ENCODE results near the gene KRTAP4-9.
"Not testable (repeated sequence)": the region's sequence is repeated elsewhere in the genome, so short reads cannot be mapped to it uniquely, and the experiment has no call there.

Gene KRTAP4-9

DNA sequence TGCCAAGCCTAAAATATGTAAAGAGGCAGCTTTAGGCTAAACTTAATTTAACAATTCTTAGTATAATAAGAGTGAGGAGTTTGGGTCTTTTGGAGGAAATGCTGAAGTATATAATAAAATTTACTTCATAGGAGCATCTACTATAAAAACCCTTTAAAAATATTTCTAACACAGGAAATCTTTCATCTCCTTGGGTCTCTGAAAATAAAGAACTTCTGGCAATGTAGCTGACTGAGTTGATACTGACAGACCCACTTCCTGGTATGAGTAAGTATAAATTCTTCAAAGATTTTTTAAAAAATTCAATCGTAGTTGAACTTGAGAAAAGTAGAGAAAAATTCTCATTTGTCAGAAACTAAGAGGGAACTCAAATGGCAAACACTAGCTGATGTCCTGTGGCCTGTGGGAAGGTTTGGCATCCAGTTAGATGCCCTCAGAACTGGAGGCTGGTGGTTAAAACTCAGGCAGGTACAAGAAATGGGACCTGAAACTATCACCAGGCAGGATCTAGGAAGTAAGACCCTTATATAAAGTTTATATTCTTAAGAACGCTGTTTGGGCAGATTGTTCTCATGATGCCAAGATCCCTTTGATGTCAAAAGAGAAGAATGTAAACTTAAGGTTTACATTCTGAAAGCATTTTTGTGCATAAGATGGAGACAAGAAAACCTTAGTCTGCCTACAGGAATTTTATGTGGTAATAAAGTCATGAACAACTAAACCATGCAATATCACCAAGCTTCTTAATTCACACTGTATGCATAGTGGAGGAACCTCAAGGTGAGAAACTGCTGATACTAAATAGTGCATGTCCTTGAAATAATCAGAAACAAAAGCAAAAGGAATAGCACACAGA is 28.9 kb downstream of the KRTAP4-9 start:
- DNase-seq = no peak

DNA sequence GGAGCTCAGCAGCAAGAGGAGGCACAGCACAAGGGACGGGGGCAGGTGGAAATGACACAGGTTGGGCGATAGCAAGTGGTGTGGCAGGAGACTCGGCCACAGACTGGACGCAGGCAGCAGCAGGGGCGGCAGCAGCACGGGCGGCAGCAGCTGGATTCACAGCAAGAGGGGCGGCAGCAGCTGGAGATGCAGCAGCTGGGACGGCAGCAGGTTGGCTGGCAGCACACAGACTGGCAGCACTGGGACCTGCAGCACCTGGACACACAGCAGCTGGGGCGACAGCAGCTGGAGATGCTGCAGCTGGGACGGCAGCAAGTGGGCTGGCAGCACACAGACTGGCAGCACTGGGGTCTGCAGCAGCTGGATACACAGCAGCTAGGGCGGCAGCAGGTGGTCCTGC is 34.7 kb downstream of the KRTAP4-9 start:
- DNase-seq = not testable (repeated sequence)

DNA sequence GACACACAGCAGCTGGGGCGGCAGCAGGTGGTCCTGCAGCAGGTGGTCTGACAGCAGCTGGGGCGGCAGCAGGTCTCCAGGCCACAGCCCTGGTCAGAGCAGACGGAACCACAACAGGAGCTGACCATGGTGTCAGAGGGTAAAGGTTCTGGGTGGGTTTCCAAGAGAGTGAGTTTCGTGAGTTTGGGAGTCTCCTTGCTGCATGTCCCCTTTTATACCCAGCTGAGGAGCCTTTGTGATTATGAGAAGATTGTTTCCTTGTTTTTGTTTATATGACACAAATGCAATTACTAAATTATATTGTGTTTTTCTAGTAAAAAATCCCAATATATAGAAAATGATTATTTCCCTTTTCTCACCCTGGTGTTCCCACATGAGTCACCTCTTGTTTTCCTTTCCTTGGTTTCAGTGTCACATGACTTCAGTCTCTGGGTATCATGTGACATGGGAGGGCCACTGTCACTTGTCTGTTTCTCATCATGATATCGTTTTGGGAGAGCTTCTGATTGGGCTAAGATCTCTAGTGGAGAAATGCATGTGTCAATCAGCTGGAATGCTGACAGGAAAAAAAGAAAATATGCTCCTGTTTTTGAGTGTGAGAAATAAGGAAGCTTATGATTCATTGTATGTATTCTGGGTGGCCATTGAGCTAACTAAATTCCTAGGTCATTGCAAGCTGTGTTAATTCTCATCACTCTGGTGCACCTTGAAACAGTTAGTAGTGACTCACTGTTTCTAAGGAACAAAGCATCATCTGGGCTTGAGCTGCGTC is 35.4 kb downstream of the KRTAP4-9 start, which contains the start of gene KRTAP4-6:
Gene KRTAP4-6 (minus strand): TSS at position 185 of the 772 bp plus-strand sequence. CDS start 57 bp downstream, at position 128.
- no peak for DNase-seq

DNA sequence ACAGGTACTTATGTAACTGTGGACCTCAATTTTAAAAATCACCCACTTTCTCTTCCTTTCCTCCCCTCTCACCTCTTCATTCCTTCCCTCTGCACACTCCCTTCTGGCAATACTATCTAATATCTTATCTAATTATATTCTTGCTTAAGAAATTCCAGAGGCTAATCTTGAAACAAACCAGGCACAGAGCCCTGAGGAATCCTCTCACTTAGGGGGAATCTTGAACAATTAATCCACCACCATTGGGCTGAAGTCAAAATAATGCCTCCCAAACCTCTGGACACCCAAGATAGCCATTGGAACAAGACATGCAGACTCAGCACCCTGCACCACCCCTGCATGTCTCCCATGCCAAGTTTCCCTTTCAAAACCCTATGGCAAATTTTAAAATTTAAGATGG is 36.2 kb downstream of the KRTAP4-9 start:
- DNase-seq = no peak

DNA sequence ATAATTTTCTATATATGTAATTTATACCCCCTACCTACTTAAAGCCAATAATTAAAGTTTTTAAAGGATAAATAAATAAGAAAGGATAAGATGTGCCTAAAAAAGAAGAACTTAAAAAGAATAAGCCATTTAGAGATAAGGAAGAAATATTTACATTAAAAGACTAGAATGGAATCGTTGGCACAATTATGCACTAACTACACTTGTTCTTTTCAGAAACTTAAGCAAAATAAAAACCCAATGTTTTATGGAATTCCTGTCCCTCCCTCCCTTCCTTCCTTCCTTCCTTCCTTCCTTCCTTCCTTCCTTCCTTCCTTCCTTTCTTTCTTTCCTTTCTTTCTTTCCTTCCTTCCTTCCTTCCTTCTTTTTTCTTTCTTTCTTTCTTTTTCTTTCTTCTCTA is 39.7 kb downstream of the KRTAP4-9 start:
- DNase-seq = no peak

DNA sequence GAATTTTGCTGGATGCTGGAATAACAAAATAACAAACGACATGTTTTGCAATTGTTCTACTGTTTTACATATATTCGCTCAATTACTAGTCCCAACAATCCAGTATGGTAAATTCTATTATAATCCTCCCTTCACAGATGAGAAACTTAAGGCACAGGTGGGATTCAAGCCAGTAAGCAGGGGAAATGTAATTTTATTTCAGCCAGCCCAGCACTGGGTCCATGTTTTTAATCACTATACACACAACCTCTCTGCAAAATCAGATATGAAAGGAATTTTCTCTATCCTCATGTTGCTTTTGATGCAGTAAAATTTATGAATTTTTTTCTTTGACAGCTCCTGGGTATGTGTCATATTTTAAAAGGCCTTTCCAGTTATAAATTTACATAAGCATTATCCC is 40.1 kb downstream of the KRTAP4-9 start:
- DNase-seq = no peak

DNA sequence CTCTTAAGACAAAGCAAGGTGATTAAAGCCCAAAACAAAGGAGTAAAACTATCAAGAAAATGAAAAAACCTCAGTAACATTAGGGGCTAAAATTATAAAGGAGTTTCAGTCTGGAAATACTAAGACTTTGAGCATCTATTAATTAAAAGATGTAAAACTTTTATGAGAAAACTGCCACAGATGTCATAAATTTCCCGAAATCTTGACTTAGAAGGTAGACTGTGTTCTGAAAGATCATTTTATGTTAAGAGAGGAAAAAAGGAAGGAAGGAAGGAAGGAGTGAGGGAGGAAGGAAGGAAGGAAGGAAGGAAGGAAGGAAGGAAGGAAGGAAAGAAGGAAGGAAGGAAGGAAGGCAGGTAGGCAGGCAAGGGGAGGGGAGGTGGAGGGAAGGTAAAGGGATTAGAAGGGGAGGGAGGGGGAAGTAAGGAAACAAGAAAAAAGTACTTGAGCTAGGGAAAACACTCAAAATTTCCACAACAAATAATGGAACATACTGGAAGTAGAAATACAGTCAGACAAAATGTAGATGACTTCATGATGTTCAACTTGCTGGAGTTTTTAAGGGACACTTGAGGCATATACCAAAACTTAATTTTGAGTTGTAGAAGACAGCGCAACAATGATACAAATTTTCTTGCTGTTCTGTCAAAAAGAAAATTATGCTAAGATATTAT is 42.5 kb downstream of the KRTAP4-9 start:
- DNase-seq = no peak

DNA sequence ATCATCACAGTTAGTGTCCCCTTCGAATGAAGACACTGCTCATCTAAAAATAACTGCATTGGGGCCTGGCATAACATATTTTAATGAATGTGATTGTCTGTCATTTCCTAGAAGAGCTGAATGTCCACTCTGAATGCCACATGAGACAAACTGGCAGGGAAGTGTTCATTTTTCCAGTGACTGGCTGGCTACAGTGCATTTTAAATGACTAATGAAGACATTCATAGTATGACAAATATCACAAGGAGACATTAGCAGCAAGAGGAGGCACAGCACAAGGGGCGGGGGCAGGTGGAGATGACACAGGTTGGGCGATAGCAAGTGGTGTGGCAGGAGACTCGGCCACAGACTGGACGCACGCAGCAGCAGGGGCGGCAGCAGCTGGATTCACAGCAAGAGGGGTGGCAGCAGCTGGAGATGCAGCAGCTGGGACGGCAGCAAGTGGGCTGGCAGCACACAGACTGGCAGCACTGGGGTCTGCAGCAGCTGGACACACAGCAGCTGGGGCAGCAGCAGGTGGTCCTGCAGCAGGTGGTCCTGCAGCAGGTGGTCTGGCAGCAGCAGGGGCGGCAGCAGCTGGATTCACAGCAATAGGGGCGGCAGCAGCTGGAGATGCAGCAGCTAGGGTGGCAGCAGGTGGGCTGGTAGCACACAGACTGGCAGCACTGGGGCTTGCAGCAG is 43.9 kb downstream of the KRTAP4-9 start:
- DNase-seq = not testable (repeated sequence)

DNA sequence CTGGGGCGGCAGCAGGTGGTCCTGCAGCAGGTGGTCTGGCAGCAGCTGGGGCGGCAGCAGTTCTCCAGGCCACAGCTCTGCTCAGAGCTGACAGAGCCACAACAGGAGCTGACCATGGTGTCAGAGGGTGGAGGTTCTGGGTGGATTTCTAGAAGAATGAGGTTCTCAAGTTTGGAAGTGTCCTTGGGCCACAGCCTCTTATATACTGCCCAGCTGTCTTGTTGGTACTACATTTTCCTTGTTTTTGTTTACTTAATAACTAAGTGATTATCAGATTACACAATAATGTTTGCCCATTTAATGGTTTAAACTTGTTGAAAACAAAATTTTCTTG is 44.4 kb downstream of the KRTAP4-9 start, which contains the start of gene KRTAP4-5:
Gene KRTAP4-5 (minus strand): TSS at position 174 of the 334 bp plus-strand sequence. CDS start 58 bp downstream, at position 116.
- no peak for DNase-seq

DNA sequence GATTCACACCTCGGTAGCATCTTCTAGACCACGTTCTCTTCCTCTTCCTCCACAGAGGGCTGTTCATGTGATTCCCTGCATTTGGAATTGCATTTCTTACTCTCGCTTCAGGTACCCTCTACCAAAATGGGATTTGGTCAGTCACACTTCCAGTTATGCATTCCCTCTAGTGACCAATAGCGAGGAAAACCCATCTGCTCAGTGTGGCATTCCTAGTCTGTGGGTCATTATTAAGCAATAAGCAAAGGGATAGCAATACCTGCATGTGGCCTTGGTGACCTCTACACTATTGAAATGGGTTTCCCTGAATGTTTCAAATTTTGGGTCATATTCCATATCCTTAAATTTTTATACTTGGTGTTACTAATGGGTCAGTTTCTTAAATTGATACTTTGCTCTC is 44.8 kb downstream of the KRTAP4-9 start:
- no peak for DNase-seq

DNA sequence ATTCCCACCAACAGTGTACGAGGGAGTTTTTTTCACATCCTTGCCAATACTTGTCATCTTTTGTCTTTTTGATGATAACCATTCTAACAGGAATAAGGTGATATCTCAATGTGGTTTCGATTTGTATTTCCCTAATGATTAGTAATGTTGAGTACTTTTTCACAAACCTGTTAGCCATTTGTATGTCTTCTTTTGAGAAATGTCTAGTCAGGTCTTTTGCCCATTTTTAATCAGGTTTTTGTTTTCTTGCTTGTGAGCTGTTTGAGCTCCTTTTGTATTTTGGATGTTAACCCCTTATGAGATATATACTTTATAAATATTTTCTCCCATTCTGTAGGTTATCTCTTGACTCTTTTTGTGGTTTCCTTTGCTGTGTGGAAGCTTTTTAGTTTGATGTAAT is 46.3 kb downstream of the KRTAP4-9 start:
- no peak for DNase-seq

DNA sequence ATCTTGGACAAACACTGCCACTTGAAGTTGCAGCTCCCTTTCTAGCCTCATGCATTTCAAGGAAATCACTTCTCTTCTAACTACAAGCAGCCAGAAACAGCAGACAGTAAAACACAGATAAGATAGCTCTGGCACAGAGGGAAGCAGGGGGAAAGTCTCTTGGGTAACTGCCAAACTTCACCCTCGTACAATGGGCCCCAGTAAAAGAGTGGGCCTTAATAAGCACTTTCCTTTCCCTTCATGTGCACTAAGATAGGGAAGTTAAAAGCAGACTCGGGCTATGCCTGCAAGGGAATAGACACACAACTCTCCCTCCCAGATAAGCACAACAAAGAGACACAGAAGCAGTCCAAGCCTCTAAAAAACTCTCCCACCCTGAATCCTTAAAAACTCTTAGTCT is 48.7 kb downstream of the KRTAP4-9 start:
- no peak for DNase-seq

All from left hindlimb (tissue), 1 donor.